Muscle of arm (tissue), 12 donors: ENCODE data around the gene BIRC5. TPM values are rescaled to one million over a fixed set of nuclear protein-coding genes. Genes with fewer than 3 reads are reported as not detected.
"Not testable (repeated sequence)": the region's sequence is repeated elsewhere in the genome, so short reads cannot be mapped to it uniquely, and the experiment has no call there.

Source experiments
- DNase-seq: peaks from one replicate; pipeline ENCODE4 v3.0.0-alpha.2; 2013
- polyA plus RNA-seq, 12 donors: library from polyadenylated mRNA; unstranded; fragments of 120-200 nt; gene quantifications; one replicate each; pipeline ENCODE4 v1.2.1, GENCODE V29; 2013; ENCODE audit not compliant: insufficient read length in 12 of 12

BIRC5 gene
- polyA plus RNA-seq, 12 donors = 11.1 to 25.3 (median 17.2) TPM; not detected in 1

DNA sequence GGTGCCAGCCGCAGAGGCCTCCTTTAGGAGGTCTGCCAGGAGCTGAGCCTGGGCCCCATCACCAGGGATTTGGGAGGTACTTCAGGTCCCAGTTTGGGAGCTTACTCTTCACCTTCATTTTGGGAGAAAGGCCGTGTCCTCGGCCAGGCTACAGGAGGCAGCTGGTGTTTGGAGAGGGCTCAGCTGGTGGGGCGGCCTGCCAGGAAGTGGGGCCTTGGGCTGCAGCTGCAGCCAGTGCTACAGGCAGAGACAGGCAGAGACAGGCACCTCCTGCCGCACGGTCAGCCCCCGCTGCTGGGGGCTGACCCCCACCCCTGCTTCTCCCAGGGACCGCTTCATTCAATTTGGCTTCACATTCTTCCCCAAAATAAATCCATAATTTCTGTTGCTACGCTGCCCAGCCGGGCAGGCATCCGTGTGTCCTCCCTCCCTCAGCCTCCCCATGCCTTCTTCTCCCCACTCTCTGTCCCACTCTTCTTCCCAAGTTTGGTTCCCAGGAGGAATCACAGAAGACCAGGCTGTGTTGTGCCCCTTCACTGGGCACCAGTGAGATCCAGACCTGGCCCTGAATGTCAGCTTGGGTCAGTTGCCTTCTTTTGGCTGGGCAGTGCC, 23.5 kb downstream of the BIRC5 start:
- DNase-seq = peak; percentile 61

- no peak for DNase-seq
Measured at GRCh38 chr17:78238823-78239488, 24.9 kb downstream of the BIRC5 start.

DNA sequence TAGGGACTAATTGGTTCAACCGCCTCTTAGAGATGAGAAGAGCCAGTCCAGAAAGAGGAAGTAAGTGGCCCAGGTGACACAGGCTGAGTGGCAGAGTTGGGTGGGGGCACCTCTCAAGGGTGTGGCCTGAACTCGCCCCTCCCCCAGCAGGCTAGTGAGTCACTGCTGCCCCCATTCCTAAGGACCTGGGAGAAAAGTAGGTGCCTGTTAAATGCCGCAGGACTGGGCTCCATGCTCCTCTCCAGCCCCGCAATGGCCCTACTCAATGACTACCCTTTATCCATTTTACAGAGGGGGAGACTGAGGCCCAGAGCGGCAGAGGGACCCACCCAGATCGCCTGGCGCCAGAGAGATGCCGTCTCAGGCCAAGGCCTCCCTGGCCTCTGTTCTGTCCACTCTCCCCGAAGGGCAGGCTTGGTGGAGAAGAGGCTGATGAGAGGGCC, 25.5 kb downstream of the BIRC5 start:
- no peak for DNase-seq

GRCh38 chr17:78240012-78240655, 26.1 kb downstream of the BIRC5 start:
- no peak for DNase-seq

DNA sequence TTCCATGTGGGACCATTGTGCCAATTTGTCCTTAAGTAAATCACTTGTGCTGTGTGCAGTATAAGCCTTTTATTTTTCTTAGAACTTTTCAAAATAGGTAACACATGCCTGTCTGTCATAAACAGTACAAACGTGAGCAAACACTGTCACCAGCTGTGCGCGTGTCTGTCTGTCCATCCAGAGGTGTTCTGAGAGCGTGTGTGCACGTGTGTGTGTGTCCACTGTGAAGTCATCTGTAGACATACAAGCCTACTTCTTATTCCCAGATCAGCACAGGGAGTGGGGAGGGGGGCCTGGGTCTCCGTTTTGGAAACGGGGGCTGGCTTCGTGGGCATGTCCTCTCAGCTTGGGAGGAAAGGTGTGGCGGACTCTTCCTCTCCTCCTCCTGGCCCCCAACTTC, 26.8 kb downstream of the BIRC5 start:
- DNase-seq = no peak

- DNase-seq = no peak
Measured at GRCh38 chr17:78241277-78242023, 27.4 kb downstream of the BIRC5 start.

DNA sequence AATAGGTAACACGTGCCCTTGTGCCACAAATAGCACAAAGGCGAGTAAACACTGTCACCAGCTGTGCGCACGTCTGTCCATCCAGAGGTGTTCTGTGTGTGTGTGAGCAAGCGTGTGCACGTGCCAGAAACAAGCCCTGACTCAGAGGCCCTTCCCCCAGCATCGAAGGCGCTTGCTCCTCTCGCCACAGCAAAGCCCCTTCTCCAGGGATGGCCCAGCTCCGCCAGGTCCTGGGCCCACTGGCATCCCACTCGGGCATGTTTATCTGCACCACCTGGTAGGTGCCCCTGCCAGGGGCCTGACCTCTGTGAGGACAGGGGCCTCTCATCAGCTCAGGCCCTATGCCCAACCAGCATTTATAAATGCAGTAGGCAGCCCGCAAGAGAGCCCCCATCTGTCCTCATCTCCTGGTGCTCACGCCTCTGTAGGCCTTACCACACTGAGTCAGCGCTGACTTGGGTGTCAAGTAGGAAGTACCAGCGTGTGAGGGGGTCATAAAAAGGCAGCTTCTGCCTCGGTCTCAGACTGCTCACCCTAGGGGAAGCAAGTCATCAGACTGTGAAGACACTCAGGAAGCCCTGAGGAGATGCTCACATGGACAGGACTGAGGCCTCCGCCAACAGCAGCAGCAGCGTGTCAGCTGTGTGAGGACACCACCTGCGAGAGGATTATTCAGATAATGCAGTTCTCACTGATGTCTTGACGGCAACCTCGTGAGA, 28.1 kb downstream of the BIRC5 start:
- no peak for DNase-seq

- DNase-seq = no peak
Measured at GRCh38 chr17:78247304-78247703, 33.3 kb downstream of the BIRC5 start.

DNA sequence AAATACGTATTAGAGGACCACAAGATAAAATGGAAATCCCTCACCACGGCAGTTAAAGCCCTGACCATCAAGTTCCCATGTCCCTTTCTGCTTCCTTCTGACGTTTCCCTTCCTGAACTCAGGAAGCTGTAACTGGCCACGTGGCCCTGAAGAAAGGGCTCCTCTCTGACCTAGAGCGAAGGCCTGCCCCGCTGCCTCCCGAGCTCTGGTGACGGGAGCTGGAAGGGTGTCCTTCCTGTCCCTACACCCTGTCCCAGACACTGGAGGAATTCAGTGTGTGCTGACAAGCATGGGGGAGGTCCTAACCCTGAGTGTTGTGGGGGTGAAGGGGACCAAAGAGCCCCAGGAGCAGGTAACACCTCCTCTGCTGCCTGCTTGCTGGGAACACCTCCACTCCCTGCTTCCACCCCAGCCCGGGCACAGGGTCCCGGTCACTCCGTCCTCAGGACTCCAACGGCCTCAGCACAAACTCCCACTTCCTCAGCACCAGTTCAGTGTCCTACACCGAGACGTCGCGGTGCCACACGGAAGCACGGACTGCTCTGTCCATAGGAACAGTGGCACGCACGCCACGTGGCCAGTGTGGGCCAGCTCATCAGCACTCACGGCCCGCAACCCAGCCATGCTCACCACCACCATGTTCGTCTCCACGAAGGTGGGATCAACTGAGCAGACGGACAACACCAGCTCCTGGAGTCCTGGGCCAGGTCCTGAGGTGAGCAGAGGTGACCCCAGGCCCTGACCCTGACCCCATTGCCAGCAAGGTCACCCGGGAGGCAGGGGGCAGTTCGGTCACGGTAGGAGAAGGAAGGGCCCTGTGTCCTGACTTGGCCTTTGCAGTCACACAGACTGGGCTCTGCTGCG, 34.2 kb downstream of the BIRC5 start:
- no peak for DNase-seq

- no peak for DNase-seq
Measured at GRCh38 chr17:78249074-78249817, 35.2 kb downstream of the BIRC5 start.

GRCh38 chr17:78249818-78250806, 36.1 kb downstream of the BIRC5 start:
- DNase-seq = no peak

DNA sequence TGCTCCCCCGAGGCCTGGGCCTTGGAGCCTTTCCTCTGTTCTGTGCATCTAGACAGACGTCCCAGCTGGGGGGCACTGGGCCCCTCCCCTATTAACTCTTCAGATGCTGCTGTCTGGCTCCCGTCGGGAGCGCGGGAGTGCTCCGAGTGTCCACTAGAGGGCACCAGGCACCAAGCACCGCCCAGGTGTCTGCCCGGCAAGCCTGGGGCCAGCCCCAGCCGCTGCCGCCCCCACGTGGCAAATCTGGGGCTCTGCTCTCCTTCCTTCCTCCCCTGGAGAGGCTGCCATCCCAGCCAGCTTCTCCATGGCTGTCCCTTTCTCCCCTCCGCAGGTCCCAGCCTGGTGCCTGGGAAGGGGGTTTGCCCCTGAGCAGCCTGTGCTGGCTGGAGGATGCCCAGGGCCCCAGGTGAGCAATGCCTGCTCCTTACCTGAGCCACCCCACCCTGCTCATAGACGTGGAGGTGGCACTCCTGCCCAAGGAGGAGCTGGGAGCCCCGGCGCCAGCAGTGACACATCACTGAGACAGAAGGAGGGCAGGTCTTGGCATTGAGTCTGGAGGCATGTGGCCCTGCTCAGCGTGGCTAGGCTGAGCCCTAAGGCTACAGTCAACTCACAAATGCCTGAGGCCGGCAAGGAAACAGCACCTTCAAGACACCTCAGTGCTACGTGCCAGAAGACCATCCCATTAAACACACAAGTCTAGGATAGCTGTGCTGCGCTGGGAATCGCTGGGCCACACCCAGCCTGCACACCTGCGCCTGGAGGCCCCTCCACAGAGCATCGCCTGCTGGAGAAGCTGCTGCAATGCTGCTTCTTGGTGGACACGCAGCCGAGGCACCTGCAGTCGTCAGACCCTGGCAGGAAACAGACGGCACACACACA, 37.1 kb downstream of the BIRC5 start:
- DNase-seq = peak; percentile 82

DNA sequence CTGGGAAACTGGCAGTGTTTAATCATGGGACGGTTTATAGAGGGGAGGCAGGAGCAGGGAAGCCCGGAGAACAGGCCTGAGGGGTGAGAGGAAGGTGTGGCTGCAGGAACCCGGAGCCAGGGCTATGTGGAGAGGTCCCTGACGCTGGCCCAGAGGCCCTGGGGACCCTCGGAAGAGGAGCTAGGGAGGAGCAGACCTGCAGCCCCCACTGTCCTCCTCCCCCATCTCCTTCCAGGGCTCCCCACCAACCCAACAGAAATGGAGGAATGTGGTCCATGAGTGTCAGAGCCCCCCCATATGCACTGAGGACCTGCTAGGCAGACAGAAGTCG, 37.7 kb downstream of the BIRC5 start:
- DNase-seq = no peak

- DNase-seq = no peak
Measured at GRCh38 chr17:78252111-78252634, 38.1 kb downstream of the BIRC5 start.

GRCh38 chr17:78252701-78253635, 38.9 kb downstream of the BIRC5 start:
- no peak for DNase-seq

DNA sequence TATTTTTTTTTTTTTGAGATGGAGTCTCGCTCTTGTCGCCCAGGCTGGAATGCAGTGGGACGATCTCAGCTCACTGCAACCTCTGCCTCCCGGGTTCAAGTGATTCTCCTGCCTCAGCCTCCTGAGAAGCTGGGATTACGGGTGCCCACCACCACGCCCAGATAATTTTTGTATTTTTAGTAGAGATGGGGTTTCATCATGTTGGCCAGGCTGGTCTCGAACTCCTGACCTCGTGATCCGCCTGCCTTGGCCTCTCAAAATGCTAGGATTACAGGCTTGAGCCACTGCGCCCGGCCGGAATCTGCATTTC, 39.5 kb downstream of the BIRC5 start:
- DNase-seq = not testable (repeated sequence)
